GDM1 (cell line): ENCODE data around the gene ANO7.

Experiments used
- DNase-seq: peaks from one replicate; lab custom pipeline; 2025; lab: John Stamatoyannopoulos, UW

Gene ANO7, protein sequence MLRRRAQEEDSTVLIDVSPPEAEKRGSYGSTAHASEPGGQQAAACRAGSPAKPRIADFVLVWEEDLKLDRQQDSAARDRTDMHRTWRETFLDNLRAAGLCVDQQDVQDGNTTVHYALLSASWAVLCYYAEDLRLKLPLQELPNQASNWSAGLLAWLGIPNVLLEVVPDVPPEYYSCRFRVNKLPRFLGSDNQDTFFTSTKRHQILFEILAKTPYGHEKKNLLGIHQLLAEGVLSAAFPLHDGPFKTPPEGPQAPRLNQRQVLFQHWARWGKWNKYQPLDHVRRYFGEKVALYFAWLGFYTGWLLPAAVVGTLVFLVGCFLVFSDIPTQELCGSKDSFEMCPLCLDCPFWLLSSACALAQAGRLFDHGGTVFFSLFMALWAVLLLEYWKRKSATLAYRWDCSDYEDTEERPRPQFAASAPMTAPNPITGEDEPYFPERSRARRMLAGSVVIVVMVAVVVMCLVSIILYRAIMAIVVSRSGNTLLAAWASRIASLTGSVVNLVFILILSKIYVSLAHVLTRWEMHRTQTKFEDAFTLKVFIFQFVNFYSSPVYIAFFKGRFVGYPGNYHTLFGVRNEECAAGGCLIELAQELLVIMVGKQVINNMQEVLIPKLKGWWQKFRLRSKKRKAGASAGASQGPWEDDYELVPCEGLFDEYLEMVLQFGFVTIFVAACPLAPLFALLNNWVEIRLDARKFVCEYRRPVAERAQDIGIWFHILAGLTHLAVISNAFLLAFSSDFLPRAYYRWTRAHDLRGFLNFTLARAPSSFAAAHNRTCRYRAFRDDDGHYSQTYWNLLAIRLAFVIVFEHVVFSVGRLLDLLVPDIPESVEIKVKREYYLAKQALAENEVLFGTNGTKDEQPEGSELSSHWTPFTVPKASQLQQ

DNA sequence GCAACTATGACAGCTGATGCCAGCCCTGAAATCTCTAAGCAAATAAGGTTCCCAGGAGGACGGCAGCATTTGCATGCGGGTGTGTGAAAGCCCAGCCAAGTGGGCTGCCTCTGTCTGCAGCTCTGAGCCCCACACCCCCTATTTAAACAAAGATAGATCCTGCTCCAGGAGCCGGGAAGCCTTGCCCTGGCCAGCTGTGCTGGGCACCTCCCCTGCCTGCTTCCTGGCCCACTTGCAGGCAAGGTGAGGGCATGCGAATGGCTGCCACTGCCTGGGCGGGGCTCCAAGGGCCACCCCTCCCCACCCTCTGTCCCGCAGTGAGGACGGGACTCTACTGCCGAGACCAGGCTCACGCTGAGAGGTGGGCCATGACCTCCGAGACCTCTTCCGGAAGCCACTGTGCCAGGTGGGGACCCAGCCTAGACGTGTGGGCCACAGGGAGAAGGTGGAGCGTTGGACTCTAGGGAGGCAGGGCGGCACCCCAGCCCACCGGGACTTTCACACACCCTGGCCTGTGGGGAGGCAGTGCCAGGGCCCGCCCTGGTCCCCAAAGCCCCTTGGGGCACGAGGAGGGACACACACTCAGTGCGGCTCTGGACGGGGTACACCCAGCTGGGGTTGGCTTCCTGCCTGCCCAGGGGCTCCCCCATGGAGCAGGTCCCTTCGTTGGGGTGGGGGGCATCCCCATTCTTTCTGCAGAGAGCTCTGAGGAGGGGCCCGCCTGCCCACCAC, at the start of gene ANO7:
ANO7 (plus strand) TSS at position 317 of the 732 bp plus-strand sequence. CDS start 1,387 bp downstream, outside the sequence.
- no peak for DNase-seq

DNA sequence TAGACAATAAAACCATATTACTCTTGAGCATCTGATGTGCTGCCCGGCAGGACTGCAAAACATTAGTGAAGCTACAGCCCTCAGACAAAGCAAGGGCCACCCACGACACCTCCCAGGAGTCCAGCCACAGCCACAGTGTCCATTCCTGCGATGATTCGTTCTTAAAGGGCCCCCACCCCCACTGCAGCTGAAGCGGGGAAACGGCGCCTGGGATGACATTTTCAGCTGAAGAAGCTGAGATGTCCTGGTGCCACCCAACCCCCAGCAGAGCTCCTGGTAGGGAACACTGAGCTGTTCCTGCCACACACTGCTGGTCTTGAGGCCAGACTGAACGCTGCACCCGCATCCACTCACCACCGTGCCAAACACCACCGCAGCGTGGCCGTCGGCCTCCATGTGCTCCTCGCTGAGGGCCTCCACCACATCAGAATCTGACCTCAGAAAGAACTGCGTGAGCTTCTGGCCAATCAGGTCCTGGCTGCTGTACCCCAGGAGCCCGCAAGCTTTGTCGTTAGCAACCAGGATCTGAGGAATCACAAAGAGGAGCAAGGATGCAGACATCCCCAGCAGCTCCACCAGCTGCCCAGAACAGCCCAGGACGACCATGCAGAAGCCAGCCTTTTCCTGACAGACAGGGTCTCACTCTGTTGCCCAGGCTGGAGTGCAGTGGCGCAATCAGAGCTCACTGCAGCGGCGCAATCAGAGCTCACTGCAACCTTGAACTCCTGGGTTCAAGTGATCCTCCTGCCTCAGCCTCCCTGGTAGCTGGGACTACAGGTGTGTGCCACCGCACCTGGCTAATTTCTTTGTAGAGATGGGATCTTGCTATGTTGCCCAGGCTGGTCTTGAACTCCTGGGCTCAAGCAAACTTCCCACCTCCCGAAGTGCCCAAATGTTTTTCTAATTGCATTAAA, 48.7 kb upstream of the ANO7 start:
- DNase-seq, result no peak

DNA sequence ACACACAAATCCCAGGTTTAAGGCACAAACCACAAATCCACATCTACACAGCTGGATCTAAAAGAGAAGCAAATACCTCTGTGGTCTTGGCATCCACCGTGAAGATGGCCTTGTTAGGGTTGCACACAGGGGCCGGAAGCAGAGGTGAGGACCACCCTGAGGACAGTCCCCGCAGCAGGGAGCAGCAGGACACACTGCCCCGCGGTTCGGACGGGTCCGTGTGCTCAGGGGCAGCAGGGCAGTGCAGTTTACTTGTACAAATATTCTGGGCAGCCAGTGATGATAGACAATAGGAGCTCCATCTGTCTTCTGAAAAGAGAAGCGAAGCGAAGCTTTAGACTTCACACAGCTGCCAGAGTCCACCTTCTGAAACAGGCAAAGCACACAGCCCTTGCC, 48.0 kb upstream of the ANO7 start:
- no peak for DNase-seq

DNA sequence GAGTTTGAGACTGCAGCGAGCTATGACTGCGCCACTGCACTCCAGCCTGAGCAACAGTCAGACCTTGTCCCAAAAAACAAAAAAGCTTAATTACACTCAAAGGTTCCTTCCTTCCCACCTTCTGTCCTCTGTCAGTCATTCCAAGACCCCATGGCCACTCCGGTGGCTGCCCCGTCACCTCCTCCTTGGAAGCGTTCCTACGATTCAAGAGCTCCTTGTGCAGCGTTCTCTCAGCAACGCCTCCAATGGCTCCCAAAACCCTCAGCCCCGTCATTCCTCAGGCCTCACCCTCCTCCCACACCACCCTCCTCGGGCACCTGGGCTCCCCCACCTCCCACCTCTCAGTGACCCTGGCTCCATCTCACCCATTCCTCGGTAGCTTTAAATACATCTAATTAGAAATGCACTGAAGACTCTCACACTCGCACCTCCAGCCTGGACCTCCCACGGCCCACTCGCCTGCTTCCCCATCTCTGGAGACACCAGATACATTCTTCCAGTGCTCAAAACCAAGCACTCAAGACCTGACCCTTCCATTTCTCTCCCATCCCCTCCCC, 47.2 kb upstream of the ANO7 start:
- no peak for DNase-seq

DNA sequence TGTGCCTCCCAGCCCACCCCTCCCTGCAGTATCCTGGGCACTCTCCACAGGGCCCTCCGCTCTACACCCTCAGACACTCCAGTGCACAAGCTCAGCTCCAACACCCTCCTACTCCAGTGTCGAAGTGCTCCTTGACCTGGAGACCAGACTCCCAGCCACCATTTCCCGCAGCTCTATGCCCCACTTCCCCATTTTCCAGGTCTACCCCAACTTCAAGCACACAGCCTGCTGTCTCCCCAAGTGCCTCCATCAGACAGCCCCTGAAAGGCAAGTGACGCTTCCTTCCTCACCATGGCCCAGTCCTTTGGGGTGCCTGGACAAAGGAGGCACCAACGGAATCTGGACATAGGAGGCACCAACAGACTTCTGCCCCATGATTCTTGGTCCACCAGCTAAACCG, 46.4 kb upstream of the ANO7 start:
- no peak for DNase-seq

DNA sequence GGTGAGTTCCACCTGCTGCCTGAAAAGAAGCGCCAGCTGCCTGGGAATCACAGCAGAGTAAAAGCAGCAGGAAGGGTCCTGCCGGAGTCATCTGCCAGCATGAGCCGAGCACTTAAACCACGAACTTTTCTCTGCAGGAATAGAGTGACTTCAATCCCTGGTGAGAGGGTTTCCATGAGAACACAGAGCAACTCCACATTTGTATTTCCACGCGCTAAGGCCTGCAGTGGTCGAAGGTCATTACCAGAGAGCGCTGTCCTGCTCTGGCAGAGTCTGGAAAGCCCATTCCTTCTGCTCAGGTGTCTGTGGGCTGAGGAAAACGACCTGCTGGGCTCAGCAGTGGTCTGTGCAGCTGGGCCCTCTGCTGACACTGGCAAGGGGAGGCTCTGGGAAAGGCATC, 45.9 kb upstream of the ANO7 start:
- DNase-seq, result no peak

DNA sequence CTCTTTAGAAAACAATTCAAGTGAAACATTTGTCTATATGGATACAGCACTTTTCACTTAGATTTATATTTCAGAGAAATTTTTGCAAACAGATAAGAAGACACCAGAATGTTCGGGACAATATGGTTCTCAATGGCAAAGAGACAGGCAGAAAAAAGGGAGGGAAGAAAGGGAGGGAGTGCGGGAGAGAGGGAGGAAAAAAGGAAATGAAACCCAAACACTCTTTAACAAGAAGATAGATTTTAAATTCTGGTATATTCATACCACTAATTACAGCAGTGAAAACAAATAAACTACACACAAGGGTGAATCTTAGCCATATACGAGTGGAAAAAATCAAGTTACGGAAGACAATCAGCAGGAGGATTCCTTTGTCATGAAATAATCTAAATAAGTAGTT, 42.2 kb upstream of the ANO7 start:
- no peak for DNase-seq

DNA sequence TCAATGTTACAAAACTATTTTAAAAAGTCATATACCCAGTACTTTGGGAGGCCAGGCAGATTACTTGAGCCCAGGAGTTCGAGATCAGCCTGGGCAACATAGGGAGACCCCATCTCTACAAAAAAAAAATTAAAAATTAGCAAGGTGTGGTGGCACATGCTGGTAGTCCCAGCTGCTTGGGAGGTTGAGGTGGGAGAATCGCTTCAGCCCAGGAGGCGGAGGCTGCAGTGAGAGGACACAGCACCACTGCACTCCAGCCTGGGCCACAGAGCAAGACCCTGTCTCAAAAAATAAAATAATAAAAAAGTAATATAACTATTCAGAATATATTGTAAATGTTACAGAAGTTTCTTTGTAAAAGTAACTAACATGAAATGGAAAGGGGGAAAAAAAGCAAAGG, 41.1 kb upstream of the ANO7 start:
- no peak for DNase-seq

DNA sequence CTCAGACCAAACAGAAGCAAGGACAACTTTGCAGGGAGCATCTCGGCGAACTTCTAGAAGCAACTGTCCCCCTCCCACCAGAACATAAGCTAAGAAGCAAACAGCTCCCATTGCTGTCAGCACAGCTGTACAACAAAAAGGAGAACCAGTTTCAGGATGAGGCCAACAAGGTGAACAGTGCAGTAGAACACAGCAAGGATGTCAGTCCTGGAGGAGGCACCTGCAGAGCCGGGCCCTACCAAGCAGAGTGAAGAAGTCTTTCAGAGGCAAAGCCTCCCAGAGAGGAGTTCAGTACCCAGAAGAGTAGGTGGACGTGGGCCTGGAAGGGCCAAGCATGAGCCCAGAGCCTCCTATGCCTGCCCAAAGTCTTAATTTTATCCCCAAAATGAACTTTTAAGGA, 40.2 kb upstream of the ANO7 start:
- no peak for DNase-seq

DNA sequence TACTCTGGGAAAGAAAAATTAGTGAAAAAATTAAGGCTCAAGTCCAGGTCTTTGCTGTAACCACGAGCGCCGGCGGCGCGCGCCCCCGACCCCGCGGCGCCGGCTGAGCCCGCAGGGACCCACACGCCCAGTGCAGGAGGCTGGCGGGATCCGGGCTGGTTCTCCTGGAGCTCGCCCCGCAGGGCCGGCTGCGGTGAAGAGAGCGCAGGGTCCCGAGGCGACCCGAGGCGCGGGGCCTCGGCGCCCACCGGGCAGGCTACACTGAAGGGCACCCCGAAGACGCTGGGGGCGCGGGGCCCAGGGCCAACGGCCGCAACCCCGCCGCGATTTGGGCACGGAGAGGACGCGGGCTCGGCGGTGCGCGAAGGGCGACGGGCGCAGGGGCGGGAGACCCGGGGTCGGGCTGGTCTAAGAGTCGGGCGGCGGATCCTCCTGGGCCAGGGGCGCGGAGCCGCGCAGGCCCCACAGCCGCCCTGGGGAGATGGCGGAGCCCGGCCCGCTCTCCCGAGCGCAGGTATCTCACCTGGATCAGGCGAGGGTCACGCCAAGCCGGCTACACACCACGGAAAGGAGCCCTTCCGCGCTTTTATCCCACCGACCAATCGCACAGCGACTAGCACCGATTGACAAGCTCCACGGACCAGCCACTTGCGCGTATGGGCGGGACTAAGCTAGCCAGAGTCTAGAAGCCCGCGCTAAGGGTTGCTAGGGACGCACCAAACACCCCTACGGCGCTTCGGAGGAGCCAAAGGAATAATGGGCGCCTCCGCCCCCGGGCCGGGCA, 39.4 kb upstream of the ANO7 start, which contains the start of gene PASK:
PASK (minus strand) TSS at position 582 of the 784 bp plus-strand sequence. CDS start 6,440 bp downstream, outside the sequence.
- DNase-seq, result peak; percentile 85

DNA sequence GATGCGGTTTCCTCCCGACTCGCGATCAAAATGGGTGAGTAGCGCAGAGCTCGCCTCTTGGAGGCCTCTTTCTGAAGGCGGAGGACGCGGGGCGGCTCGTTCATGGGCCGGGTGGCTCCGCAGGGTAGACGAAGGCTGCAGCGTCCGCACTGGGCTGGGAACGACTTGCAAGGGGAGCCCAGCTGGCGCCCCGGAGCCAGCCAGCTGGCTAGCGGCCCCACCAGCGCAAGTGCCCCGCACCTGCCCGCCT, 38.9 kb upstream of the ANO7 start:
- no peak for DNase-seq

DNA sequence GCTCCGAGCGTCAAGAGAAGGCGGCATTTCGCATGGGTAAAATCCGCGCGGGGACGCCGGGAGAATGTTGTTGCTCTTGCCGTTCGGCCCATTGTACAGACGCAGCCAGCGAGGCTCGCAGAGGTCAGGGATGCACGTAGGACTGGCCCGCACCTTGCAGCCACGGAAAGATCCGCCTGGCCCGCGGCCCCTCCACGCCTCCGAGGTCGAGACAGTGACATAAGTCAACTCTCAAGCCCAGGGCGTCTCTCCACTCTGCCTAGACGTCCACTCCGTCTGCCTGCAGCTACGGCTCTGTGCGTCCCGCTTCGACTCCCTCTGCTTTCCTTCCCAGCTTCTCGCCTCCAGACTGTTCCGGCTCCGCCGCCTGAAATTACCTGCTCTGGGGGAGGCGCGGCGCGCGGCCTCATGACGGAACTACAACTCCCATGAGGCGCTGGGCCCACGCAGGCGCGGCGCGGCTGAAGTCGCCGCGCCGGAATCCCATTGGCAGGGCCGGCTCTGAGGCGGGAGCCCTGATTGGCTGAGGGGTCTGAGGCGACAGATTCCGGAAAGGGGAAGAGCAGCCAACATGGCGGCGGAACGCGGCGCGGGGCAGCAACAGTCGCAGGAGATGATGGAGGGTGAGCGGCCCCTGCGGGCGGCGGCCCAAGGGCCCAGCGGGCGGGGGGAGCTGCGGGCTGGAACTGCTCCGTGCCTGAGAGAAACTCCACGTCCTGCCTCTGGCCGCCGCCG, 38.4 kb upstream of the ANO7 start, which contains the start of gene PPP1R7:
PPP1R7 (plus strand) TSS at position 543 of the 735 bp plus-strand sequence; CDS start at position 572, 29 bp downstream.
- DNase-seq, result peak; percentile 85

DNA sequence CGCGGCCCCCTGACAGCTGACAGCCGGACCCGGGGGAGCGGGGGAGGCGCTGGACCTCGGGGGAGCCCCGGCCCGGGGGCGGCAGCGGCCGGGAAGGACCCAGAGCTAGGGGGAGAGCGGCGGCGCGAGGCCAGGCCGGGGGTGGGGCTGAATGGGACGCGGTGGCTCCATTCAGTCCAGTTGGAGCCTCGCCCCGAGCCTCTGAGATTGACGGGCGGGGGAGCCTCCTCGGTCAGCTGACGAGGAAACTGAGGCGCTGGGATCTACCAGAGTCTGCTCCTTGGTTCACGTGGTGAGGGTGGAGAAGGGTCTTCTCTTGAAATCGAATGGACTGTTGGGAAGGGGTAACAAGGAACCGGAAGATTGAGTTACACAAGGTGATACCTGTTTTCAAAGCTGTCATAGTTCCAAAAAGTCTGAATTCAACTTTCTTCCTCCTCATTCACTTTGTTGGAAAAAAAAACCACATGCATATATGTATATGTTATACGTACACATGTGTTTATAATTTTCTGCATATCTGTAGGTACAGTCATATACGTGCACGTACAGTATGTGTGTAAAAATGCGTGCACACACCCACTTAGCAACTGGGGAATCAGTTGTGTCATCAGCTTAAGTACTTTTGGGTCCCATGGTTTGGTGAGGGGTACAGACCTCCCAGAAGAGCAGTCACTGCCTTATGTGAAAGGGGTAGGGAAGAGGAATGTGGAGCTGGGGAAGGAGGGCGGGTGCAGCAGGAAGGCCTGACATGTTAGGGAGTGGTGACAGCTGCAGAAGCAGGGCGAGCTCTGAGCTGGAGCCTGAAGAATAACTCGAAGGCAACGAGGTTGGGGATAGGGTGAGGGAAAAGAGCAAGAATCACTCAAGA, 37.6 kb upstream of the ANO7 start:
- no peak for DNase-seq

DNA sequence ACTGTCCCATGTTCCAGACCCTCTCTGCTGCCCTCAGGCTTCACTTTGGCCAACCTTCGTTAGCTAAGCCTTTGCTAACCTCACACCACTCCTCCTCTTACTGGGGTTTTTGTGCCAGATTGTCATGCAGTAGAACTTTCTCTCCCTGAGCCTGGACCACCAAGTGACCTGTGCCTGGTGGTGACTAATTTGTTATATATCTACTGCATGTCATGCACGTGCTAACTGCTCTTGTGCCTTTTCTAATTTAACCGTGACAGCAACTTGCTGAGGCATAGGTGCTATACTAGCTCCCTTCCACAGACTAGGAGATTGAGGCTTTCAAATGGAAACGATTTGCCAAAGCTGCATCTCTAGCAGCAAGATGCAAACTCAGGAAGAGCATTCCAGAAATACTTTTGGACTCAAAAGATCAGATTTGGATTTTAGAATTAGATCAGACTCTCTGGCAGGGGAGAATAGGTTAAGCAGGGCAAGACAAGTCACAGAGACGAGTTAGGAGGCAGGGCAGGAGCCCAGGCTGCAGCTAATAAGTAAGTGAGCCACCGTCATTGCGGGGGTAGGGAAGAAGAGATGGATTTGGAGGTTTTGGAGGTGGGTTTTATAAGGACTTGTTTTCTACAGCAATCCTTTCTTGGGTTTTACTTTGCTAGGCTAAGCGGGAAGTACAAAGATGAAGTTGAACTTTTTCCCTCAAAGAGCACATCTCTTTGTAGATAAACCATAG, 36.4 kb upstream of the ANO7 start:
- no peak for DNase-seq

DNA sequence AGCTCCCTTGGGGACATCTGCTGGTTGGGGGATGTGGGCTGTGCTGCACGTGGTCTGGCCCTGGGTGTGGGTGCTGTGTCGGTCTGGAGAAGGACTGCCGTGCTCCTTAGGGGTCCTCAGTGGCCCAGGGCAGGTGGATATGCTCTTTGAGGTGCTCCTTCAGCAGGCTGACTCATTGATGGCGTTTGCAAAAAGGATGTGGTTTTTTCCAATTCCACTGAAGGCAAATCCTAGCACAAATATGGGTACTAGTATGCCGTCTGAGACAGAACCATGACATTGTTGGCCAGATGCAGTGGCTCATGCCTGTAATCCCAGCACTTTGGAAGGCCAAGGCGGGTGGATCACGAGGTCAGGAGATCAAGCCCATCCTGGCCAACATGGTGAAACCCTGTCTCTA, 34.9 kb upstream of the ANO7 start:
- DNase-seq, result no peak

DNA sequence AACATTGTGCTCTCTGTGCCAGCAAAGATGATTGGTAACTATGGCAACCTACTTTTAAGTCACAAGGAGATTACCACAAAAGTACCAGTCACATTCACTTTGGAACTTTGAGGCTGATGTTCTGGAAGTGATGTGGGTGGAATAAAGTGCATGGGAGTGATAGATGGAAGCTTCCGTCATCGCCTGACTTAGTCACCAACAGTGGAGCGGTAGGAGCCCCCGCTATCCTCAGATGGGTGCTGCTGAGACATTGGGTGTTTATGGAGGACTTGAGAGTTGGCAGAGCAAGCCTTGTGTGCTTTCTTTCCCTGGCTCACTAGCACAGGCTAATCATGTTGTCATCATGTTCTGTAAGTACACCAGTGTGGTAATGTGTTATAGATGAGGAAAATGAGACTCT, 33.6 kb upstream of the ANO7 start:
- no peak for DNase-seq

DNA sequence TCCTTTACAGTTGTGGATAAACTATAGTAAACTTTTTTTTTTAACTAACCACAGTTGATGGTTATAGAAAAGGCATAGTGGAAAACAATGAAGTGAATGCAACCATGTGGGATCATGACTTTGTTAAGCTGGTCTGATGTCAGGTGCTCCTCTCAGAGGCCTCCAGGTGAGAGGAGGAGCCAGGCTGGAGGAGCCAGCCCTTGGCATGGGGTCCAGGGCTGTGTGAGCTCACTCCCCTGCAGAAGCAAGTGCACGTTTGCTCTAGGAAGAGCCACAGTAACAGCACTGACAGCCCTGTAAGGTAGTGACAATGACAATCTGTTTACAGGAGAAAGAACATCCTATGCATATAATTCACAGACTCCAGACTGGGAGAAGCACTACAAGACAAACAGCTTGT, 32.5 kb upstream of the ANO7 start:
- DNase-seq, result no peak

DNA sequence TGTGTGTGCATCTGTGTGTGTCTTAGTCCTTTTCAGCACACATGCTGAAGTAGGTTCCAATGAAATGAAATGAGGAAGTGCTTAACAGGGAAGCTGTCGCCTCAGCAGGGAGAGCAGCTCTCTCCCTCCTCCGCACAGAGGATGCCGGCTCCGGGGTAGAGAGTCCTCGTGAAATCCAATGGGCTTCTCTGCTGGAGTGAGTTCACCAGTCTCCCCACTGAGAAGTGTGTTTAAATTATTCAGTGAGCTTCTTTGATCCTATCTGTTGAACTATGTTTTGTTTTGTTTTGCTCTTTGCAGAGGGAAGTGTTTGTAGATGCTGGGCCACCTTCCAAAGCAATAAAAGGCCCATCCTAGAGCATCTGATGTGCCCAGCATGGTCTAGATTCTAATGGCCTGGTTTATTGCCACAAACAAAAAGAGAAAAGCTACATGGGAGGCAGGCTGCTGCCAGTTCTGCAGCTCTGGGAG, 31.5 kb upstream of the ANO7 start:
- DNase-seq, result peak; percentile 41
